ENCODE results near the gene MOSPD3. TPM values are rescaled to one million over a fixed set of nuclear protein-coding genes. Genes with fewer than 3 reads are reported as not detected.

The MOSPD3 gene
- total and polyA plus RNA-seq, 2 of the 13 experiments (the other 11 are each of a cell fraction or from before 2014, with no cell fraction given): 7.6 to 8.8 TPM

DNA sequence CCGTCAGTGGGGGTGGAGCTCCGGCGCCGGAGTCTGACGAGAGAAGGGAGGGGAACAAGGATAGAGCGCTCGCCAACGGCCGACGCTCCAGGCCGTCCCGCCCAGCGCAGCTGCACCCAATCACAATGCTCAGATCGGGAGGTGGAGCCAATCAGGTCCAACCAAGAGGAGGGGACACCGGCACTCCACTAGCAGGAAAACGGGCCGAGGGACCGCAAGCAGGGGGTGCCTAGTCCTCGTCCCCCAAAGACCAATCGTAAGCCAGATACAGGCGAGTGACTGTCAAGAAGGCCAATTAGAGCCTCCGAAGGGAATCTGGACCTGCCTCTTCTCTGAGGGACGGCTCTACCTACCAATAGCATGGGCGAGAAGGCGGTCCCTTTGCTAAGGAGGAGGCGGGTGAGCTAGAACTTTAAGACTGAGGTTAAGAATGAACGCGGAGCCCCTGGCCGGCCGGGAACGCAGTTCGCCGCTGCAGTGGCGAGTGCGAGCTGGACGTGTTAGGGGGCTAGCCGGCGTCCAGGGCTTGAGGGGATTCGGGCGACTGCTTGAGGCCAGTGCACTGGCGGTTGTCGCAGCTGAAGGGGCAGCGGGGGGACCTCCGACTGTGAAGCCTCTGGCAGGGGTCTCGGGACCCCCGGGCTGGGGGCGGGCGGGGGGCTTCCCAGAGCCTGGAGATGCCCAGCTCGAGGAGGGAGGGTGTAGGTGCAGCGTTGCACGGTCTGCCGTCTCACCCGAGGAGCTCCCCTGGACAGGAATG, 25.9 kb upstream of the MOSPD3 start, which contains the start of gene FBXO24 (continued):
- TF ChIP-seq E2F2 (CRISPR knock-in tag; IDR thresholded peaks at IDR 0.05; ENCODE audit: borderline replicate concordance) (no peak), SIN3A (IDR thresholded peaks at IDR 0.05; ENCODE audit: borderline replicate concordance, low read depth, low read length) (0 out of 2 replicates have a peak, but pooled peaks have one; percentile 49), TSC22D2 (CRISPR knock-in tag; IDR thresholded peaks at IDR 0.05; ENCODE audit: borderline replicate concordance) (peak; percentile 38; the same call in 1 of the 2 replicates), CREB1 (IDR thresholded peaks at IDR 0.05) (peak; percentile 91), CREB1 (CRISPR knock-in tag; IDR thresholded peaks at IDR 0.05) (peak; percentile 93), GABPB1 (CRISPR knock-in tag; IDR thresholded peaks at IDR 0.05) (peak; percentile 78), SIX4 (CRISPR knock-in tag; IDR thresholded peaks at IDR 0.05) (no peak), FOXA3 (CRISPR knock-in tag; IDR thresholded peaks at IDR 0.05) (no peak), ZBTB44 (CRISPR knock-in tag; IDR thresholded peaks at IDR 0.05) (no peak), ZNF124 (CRISPR knock-in tag; IDR thresholded peaks at IDR 0.05) (peak; percentile 48; the same call in 1 of the 2 replicates), ZNF431 (CRISPR knock-in tag; IDR thresholded peaks at IDR 0.05; ENCODE audit: borderline replicate concordance, low read depth) (0 out of 2 replicates have a peak, but pooled peaks have one; percentile 1), YEATS2 (CRISPR knock-in tag; IDR thresholded peaks at IDR 0.05; ENCODE audit: borderline replicate concordance) (peak; percentile 40; the same call in 1 of the 2 replicates), U2AF2 (IDR thresholded peaks at IDR 0.05; ENCODE audit: low read depth, low read length) (no peak), MXD3 (CRISPR knock-in tag; IDR thresholded peaks at IDR 0.05) (0 out of 2 replicates have a peak, but pooled peaks have one; percentile 16), CBX2 (IDR thresholded peaks at IDR 0.05; ENCODE audit: low read depth, low read length) (no peak), CBX2 (CRISPR knock-in tag; IDR thresholded peaks at IDR 0.05; ENCODE audit: low read depth) (no peak), ZSCAN21 (CRISPR knock-in tag; IDR thresholded peaks at IDR 0.05; ENCODE audit: borderline replicate concordance) (no peak), ZNF768 (CRISPR knock-in tag; IDR thresholded peaks at IDR 0.05) (no peak), SP1 (IDR thresholded peaks at IDR 0.05) (peak; percentile 13; the same call in 1 of the 2 replicates), SP1 (CRISPR knock-in tag; IDR thresholded peaks at IDR 0.05) (peak; percentile 81)
- TF ChIP-seq, protein P1, sequence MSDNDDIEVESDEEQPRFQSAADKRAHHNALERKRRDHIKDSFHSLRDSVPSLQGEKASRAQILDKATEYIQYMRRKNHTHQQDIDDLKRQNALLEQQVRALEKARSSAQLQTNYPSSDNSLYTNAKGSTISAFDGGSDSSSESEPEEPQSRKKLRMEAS (IDR thresholded peaks at IDR 0.05): 0 out of 2 replicates have a peak, but pooled peaks have one; percentile 28
- TF ChIP-seq, protein P2, sequence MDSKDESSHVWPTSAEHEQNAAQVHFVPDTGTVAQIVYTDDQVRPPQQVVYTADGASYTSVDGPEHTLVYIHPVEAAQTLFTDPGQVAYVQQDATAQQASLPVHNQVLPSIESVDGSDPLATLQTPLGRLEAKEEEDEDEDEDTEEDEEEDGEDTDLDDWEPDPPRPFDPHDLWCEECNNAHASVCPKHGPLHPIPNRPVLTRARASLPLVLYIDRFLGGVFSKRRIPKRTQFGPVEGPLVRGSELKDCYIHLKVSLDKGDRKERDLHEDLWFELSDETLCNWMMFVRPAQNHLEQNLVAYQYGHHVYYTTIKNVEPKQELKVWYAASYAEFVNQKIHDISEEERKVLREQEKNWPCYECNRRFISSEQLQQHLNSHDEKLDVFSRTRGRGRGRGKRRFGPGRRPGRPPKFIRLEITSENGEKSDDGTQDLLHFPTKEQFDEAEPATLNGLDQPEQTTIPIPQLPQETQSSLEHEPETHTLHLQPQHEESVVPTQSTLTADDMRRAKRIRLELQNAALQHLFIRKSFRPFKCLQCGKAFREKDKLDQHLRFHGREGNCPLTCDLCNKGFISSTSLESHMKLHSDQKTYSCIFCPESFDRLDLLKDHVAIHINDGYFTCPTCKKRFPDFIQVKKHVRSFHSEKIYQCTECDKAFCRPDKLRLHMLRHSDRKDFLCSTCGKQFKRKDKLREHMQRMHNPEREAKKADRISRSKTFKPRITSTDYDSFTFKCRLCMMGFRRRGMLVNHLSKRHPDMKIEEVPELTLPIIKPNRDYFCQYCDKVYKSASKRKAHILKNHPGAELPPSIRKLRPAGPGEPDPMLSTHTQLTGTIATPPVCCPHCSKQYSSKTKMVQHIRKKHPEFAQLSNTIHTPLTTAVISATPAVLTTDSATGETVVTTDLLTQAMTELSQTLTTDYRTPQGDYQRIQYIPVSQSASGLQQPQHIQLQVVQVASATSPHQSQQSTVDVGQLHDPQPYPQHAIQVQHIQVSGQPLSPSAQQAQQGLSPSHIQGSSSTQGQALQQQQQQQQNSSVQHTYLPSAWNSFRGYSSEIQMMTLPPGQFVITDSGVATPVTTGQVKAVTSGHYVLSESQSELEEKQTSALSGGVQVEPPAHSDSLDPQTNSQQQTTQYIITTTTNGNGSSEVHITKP (CRISPR knock-in tag; IDR thresholded peaks at IDR 0.05; ENCODE audit: low read depth): peak; percentile 96
